Measurements from ENCODE around the gene SGK1.

DNA sequence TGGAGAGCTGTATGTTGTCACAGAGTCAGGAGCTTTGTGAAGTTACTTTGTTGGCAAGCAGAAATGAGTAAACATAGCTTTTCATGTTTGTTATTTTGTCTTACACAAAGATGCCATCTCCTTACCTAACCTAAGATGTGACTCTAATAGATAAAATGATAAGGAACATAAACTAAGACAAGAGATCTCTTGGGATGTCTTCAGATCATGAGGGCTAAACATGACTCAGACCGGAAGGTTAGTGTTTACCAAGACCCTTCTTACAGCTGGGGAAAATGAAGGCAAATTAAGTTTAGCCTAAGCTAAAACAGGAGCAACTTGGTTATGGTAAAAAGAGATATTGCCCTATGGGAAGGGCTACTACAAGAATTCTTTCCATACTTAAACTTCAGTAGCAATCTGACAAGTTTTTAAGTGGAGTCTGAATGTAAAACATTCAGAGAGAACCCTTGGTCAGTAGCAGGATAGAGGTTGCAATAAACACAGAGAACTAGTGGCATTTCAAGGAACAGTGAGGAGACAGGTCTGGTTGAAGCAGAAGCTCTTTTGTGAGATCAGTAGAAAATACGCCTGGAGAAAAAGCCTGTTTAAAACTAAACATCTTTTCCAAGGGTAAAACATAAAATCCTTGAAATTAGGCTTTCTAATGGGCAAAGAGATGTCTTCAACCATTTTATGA is 29.9 kb downstream of the SGK1 start:
- no peak for TF ChIP-seq SP1 (IDR thresholded peaks at IDR 0.05)
- no peak for TF ChIP-seq ZNF384 (IDR thresholded peaks at IDR 0.05)
- no peak for TF ChIP-seq TARDBP (IDR thresholded peaks at IDR 0.05)
- no peak for TF ChIP-seq L3MBTL2 (conservative IDR thresholded peaks at IDR 0.05)
- TF ChIP-seq NFRKB (IDR thresholded peaks at IDR 0.05), result no peak
- TF ChIP-seq ARNT (IDR thresholded peaks at IDR 0.05), result no peak
- TF ChIP-seq FOXA1 (IDR thresholded peaks at IDR 0.05), result no peak
- no peak for TF ChIP-seq BHLHE40 (IDR thresholded peaks at IDR 0.05; ENCODE audit: borderline replicate concordance)
- no peak for TF ChIP-seq HDGF (IDR thresholded peaks at IDR 0.05; ENCODE audit: borderline replicate concordance)

Data from HEK293T (cell line).